Body of pancreas (tissue), 4 donors: ENCODE data around the gene FRG2C. TPM values are rescaled to one million over a fixed set of nuclear protein-coding genes. Genes with fewer than 3 reads are reported as not detected.
"Not testable (repeated sequence)": the region's sequence is repeated elsewhere in the genome, so short reads cannot be mapped to it uniquely, and the experiment has no call there.

ENCODE experiments used
- ATAC-seq: fragments of 150-250 bp; one replicate; pipeline ENCODE4 v1.9.1; 2016
- DNase-seq, 4 donors: peaks; one replicate each; pipeline ENCODE4 v3.0.0-alpha.2; 2019
- H3K27ac ChIP-seq, 4 donors: fragments of 200-600 bp; sonication (generic); 1 replicate in 3 of 4; 2 replicates in 1 of 4; pipeline versions ENCODE4 v1.5.1 to v1.6.1; 2016 to 2019; ENCODE audit warnings: mild to moderate bottlenecking in 1 of 4, mixed read lengths in 1 of 4, moderate library complexity in 1 of 4
- H3K27me3 ChIP-seq, 2 donors: fragments of 200-600 bp; sonication (generic); one replicate each; pipeline ENCODE4 v1.6.0; 2016; ENCODE audit warnings: mild to moderate bottlenecking in 1 of 2
- H3K36me3 ChIP-seq, 2 donors: fragments of 200-600 bp; sonication (generic); replicated peaks in 1 of 2; 2 replicates each; pipeline ENCODE4 v1.5.1; 2016; ENCODE audit warnings: low read depth in 2 of 2; ENCODE audit not compliant: insufficient read depth in 1 of 2
- H3K4me1 ChIP-seq: fragments of 200-600 bp; sonication (generic); one replicate; pipeline ENCODE4 v1.6.0; 2016
- H3K4me3 ChIP-seq, 2 donors: fragments of 200-600 bp; sonication (generic); 1 replicate in 1 of 2; 2 replicates in 1 of 2; pipeline ENCODE4 v1.5.1; 2016 to 2019
- H3K9me3 ChIP-seq, 3 donors: fragments of 200-600 bp; sonication (generic); 1 replicate in 2 of 3; 2 replicates in 1 of 3; pipeline ENCODE4 v1.5.1; 2016
- POLR2A ChIP-seq, 3 donors: fragments of 450-650 bp; IDR thresholded peaks; one replicate each; pipeline ENCODE4 v1.6.1; 2016; ENCODE audit warnings: antibody characterized with exemption in 3 of 3, mild to moderate bottlenecking in 2 of 3
- WGBS, 2 donors: methylation state at CpG; one replicate each; pipeline ENCODE4 v1.1.5; 2017; 5-methylcytosine and 5-hydroxymethylcytosine counted together
- intact Hi-C: fragments of 100-400 bp; cut with DNase I; formaldehyde crosslinking; loops from one replicate; pipeline ENCODE4 v1.15.1; 2023
- microRNA counts, 2 donors: library from miRNA; unstranded; fragments of <30 nt; microRNA quantifications; one replicate each; lab custom pipeline; 2017
- microRNA-seq, 2 donors: library from miRNA; unstranded; fragments of <30 nt; microRNA quantifications; one replicate each; pipeline ENCODE4, GENCODE V29; 2016; ENCODE audit warnings: borderline number of aligned reads in 2 of 2, borderline replicate concordance in 2 of 2
- small RNA-seq: library from RNA; depleted of rRNA; stranded (forward); fragments of <200 nt; gene quantifications from one replicate; pipeline ENCODE3, GENCODE V24; 2016
- total RNA-seq, 2 donors: library from RNA; depleted of rRNA; stranded (reverse); fragments of >200 nt; gene quantifications; one replicate each; pipeline ENCODE4 v1.1.0, GENCODE V29; 2016
- TF ChIP-seq, protein P1 (sequence below), 7 experiments: fragments of 450-650 bp in 4 of 7; fragments of 200-600 bp in 3 of 7; sonication (generic) in 3 of 7; IDR thresholded peaks; one replicate each; pipeline ENCODE4 v1.5.1; 2016 to 2019; ENCODE audit warnings: antibody characterized with exemption in 7 of 7

FRG2C gene
- total RNA-seq, 2 donors from 2014 or later = not detected

GRCh38 chr3:75672140-75672775, 8.1 kb downstream of the FRG2C start:
- H3K27me3 ChIP-seq, intact Hi-C loops, H3K9me3 ChIP-seq, H3K36me3 ChIP-seq: not testable (repeated sequence)
- 6 to 25% methylated on average over 39 to 59 of the region's 59 CpGs for WGBS, 2 donors
- DNase-seq (peak; percentile 45 to 80 (median 66)), ATAC-seq (peak; percentile 71)
- H3K27ac ChIP-seq = peak overlapping the region in 2 of 4 donors; percentile 70 to 90
- peak; percentile 41 to 84 (median 47) for TF ChIP-seq POLR2A (IDR thresholded peaks at IDR 0.05)
- TF ChIP-seq, protein P1, sequence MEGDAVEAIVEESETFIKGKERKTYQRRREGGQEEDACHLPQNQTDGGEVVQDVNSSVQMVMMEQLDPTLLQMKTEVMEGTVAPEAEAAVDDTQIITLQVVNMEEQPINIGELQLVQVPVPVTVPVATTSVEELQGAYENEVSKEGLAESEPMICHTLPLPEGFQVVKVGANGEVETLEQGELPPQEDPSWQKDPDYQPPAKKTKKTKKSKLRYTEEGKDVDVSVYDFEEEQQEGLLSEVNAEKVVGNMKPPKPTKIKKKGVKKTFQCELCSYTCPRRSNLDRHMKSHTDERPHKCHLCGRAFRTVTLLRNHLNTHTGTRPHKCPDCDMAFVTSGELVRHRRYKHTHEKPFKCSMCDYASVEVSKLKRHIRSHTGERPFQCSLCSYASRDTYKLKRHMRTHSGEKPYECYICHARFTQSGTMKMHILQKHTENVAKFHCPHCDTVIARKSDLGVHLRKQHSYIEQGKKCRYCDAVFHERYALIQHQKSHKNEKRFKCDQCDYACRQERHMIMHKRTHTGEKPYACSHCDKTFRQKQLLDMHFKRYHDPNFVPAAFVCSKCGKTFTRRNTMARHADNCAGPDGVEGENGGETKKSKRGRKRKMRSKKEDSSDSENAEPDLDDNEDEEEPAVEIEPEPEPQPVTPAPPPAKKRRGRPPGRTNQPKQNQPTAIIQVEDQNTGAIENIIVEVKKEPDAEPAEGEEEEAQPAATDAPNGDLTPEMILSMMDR (IDR thresholded peaks at IDR 0.05) = peak in 6 of 7 experiments; percentile 9 to 49 (median 19)
- peak overlapping the region; percentile 2 to 21 for H3K4me3 ChIP-seq
- peaks cover 28% of the 10 kb centered on the region for H3K4me1 ChIP-seq

DNA sequence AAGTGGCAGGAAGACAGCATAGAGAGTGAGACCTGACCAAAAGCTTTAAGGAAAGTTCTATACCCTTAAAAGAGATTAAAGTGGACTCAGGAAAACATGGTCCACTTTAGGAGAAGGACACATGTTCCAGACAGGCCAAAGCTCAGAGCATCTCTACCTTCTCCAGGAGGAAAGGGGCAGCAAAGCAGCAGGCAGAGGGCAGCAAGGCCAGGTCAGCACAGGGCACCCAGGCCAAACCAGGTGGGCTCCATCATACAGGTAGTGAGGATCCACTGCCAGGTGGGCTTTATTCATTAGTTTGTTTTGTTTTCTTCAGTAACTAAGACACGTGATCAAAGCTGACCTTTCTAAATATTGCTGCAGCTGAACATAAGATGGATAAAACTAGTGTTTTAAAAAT, 19.8 kb downstream of the FRG2C start:
- H3K4me3 ChIP-seq, H3K27ac ChIP-seq, intact Hi-C loops, DNase-seq, H3K9me3 ChIP-seq, H3K27me3 ChIP-seq, ATAC-seq, H3K36me3 ChIP-seq, H3K4me1 ChIP-seq: not testable (repeated sequence)
- 0 to 33% methylated on average over 1 of the region's 1 CpG for WGBS, 2 donors

DNA sequence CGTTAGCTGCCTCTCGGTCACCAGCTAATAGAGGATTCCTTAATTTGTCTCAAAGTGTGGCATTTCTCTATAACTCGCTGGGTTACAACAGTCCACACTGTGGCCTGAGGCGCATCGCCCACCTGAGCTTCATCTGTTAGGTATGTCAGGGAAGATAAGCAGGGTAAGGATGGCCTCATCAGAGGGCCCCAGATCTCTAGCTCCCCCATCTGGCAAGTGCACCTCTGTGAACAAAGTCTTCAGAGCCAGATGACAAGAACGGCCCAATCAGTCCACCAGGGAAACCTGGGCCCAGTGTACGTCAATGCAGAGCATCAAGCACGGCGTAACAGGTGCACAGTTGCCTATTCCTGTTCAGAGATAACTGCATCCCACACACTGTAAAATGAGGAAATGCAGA, 23.2 kb downstream of the FRG2C start:
- H3K9me3 ChIP-seq = no peaks in the 10 kb centered on the region
- no peak overlapping the region for H3K27ac ChIP-seq
- H3K36me3 ChIP-seq = no peaks in the 10 kb centered on the region
- no peaks in the 10 kb centered on the region for H3K27me3 ChIP-seq
- no peaks in the 10 kb centered on the region for H3K4me1 ChIP-seq
- no peak overlapping the region for H3K4me3 ChIP-seq
- intact Hi-C loops = no loop called here
- DNase-seq (no peak), ATAC-seq (no peak)
- TF ChIP-seq, protein P1 (IDR thresholded peaks at IDR 0.05) = no peak
- no peak for TF ChIP-seq POLR2A (IDR thresholded peaks at IDR 0.05)
- WGBS, 2 donors = 73 to 94% methylated on average over 9 of the region's 9 CpGs

DNA sequence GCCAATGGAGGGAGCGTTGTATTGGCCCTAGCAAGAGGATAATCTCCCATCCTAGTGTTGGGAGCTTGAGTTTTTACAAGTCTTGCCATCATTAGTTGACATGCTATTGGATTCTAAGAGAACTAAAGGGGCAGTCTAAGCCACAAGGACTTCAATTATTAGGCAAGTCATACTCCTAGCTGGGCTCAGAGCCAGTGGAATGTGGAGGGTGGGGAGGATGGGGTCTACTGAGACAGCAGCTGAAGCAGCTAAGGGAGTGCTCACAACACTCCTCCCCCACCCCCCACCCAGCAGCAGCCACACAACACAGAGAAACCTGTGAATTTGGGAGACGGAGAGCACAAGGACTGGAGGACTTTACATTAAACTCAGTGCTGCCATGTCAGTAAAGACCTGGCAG, 27.9 kb downstream of the FRG2C start:
- peaks cover 0 to 2% (median 0%) of the 10 kb centered on the region in 3 donors for H3K9me3 ChIP-seq
- ATAC-seq (no peak), DNase-seq (no peak)
- no peaks in the 10 kb centered on the region for H3K36me3 ChIP-seq
- H3K27ac ChIP-seq = no peak overlapping the region
- TF ChIP-seq, protein P1 (IDR thresholded peaks at IDR 0.05) = no peak
- no peak for TF ChIP-seq POLR2A (IDR thresholded peaks at IDR 0.05)
- no peaks in the 10 kb centered on the region for H3K27me3 ChIP-seq
- intact Hi-C loops = no loop called here
- H3K4me3 ChIP-seq = no peak overlapping the region
- 50 to 82% methylated on average over 2 of the region's 2 CpGs for WGBS, 2 donors
- no peaks in the 10 kb centered on the region for H3K4me1 ChIP-seq

MicroRNAs encoded within 50 kb of the gene (microRNA counts, 767-probe panel; counts per million panel counts)
- microRNA hsa-miR-1324 (lab: Ali Mortazavi, UCI) = 0 to 736 counts per million in 2 donors

Small RNA genes within 50 kb of the gene (microRNA-seq; reads per million reads assigned to microRNA genes)
- gene MIR1324 = 0 reads per million in 2 donors

Small RNA genes within 50 kb of the gene (small RNA-seq; reads per million reads assigned to genes)
- not detected for gene AC108724.2

Other genes starting within 250 kb of the FRG2C start
- 10 to 100 TPM in 1 of 2 donors, 1 to 10 TPM in 1; 8.6 to 17.6 TPM for gene ZNF717, start 121.2 kb downstream of the FRG2C start, total RNA-seq